NT2/D1 (cell line): ENCODE data around the gene ING2.

Source experiments
- DNase-seq: peaks from one replicate; pipeline ENCODE4 v3.0.0-alpha.2; 2011; ENCODE audit warnings: low read depth, low spot score
- H3K27me3 ChIP-seq: 2 replicates; pipeline ENCODE4 v1.6.0; 2011; ENCODE audit warnings: mild to moderate bottlenecking; ENCODE audit not compliant: insufficient read length, insufficient read depth
- H3K36me3 ChIP-seq: 2 replicates; pipeline ENCODE4 v1.6.1; 2011; ENCODE audit warnings: mild to moderate bottlenecking, low read length, mixed read lengths; ENCODE audit not compliant: insufficient read depth, insufficient read length
- H3K4me1 ChIP-seq: 2 replicates; pipeline ENCODE4 v1.5.1; 2011; ENCODE audit not compliant: insufficient read depth, insufficient read length
- H3K4me3 ChIP-seq: 2 replicates; pipeline ENCODE4 v1.5.1; 2011; ENCODE audit warnings: low read depth; ENCODE audit not compliant: insufficient read length
- H3K9ac ChIP-seq: 2 replicates; pipeline ENCODE4 v1.6.0; 2011; ENCODE audit warnings: low read depth; ENCODE audit not compliant: insufficient read length
- H3K9me3 ChIP-seq: 2 replicates; pipeline ENCODE4 v1.5.1; 2011; ENCODE audit warnings: mild to moderate bottlenecking, low read length; ENCODE audit not compliant: insufficient read depth
- SUZ12 ChIP-seq: IDR thresholded peaks from 2 replicates; pipeline ENCODE4 v1.6.1; 2011; ENCODE audit not compliant: insufficient read length, insufficient read depth; ENCODE audit errors: extremely low read depth
- YY1 ChIP-seq: IDR thresholded peaks from 2 replicates; pipeline ENCODE4 v1.6.1; 2011; ENCODE audit not compliant: insufficient read length, insufficient read depth
- ZNF274 ChIP-seq: IDR thresholded peaks from 2 replicates; pipeline ENCODE4 v1.6.1; 2011; ENCODE audit warnings: mild to moderate bottlenecking, low read depth, low read length

Gene ING2

DNA sequence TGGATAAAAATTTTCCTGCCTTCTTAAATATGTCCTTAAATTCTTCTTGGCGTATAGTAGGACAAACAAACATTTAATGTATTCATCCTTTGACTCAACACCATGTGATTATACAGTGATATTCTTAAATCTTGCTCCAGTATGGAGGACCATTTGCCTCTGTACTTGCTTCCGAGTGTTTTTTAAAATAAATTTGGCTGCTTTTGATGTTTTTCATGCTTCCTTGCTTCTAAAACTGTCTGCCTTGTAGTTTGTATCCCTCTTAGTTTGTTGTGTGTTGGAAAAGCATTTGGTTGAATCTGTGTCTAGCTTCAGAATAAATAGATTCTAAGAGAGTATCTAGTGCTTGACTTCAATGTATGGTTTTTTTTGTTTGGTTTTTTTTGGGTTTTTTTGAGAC lies 12.3 kb downstream of the ING2 start:
- H3K4me1 ChIP-seq, result no peaks in the 10 kb centered on the region
- H3K9me3 ChIP-seq, result no peaks in the 10 kb centered on the region
- no peaks in the 10 kb centered on the region for H3K27me3 ChIP-seq
- DNase-seq, result no peak
- peaks cover 8% of the 10 kb centered on the region for H3K36me3 ChIP-seq
- H3K9ac ChIP-seq, result no peak overlapping the region
- no peak overlapping the region for H3K4me3 ChIP-seq
- no peak for TF ChIP-seq SUZ12
- no peak for TF ChIP-seq YY1
- no peak for TF ChIP-seq ZNF274

DNA sequence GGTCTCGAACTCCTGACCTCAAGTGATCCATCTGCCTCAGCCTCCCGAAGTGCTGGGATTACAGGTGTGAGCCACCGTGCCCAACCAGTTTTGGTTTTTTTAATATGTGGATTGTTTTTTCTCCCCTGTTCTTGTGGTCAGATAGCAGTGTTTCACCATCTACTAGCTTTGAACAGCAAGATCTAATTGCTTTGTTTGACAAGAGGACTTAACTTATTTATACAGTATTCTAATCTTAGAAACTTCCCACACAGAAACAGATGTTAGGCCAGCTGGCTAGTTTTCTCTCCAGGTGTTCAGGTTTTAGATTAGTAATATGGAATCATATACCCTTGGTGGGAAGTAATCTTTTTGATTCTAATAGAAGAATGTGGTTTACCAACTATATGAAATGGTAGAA lies 12.9 kb downstream of the ING2 start:
- no peak overlapping the region for H3K9ac ChIP-seq
- no peaks in the 10 kb centered on the region for H3K27me3 ChIP-seq
- H3K4me1 ChIP-seq, result peaks cover 2% of the 10 kb centered on the region
- no peaks in the 10 kb centered on the region for H3K9me3 ChIP-seq
- no peak for TF ChIP-seq YY1
- no peak for TF ChIP-seq ZNF274
- no peak for TF ChIP-seq SUZ12
- H3K36me3 ChIP-seq, result peaks cover 3% of the 10 kb centered on the region
- DNase-seq, result no peak
- H3K4me3 ChIP-seq, result no peak overlapping the region

DNA sequence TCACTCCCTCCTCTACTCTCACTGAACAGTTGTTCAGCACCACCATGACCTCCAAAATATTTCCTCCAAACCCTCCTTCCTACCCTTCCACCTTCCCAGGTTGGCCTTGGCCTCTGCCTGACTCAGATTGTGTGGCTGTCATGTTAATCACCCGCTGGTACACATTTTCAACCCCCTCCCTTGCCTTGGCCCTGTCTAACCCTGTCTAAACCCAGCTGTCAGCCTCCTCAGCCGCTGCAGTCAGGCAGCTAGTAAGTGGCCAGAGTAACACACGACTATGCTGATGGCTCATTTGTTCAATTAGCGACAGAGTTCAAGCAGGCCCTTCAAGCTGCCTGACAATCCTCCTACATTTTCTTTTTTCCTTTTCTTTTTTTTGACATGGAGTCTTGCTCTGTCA lies 18.0 kb downstream of the ING2 start:
- no peak overlapping the region for H3K9ac ChIP-seq
- H3K27me3 ChIP-seq, result no peaks in the 10 kb centered on the region
- no peak overlapping the region for H3K4me3 ChIP-seq
- H3K36me3 ChIP-seq, result no peaks in the 10 kb centered on the region
- no peak for DNase-seq
- no peak for TF ChIP-seq SUZ12
- H3K4me1 ChIP-seq, result peaks cover 4% of the 10 kb centered on the region
- no peaks in the 10 kb centered on the region for H3K9me3 ChIP-seq

- H3K9ac ChIP-seq, result no peak overlapping the region
- TF ChIP-seq YY1, result no peak
- no peak for TF ChIP-seq ZNF274
- no peak for TF ChIP-seq SUZ12
- no peak overlapping the region for H3K4me3 ChIP-seq
- DNase-seq, result no peak
- H3K9me3 ChIP-seq, result no peaks in the 10 kb centered on the region
- peaks cover 4% of the 10 kb centered on the region for H3K4me1 ChIP-seq
- no peaks in the 10 kb centered on the region for H3K27me3 ChIP-seq
- no peaks in the 10 kb centered on the region for H3K36me3 ChIP-seq
Measured at GRCh38 chr4:183527326-183527725, 22.5 kb downstream of the ING2 start.

DNA sequence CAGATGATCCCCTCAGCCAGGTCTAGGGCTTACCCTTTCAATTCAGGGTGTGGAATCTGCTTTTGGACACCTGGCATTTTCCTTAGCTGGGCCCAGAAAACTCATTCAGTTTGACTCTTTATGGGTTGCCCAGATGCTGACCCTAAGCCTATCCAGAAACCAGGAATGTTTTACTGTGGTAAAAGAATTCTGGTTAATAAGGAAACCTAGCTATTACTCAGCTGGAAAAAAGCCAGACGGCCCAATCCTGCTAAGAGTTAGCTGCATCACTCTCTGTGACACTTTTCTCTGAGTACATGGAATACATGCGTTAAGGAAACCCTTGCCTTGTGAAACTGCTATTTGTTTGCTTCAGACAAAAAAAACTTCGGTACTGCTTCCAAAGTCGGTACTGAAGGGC lies 28.0 kb downstream of the ING2 start:
- no peak for DNase-seq
- Histone ChIP-seq H3K27me3 (no peaks in the 10 kb centered on the region), H3K4me1 (no peaks in the 10 kb centered on the region), H3K4me3 (no peak overlapping the region), H3K9me3 (no peaks in the 10 kb centered on the region), H3K36me3 (no peaks in the 10 kb centered on the region), H3K9ac (no peak overlapping the region)
- TF ChIP-seq ZNF274 (no peak), YY1 (no peak), SUZ12 (no peak)

GRCh38 chr4:183533698-183534097 lies 28.8 kb downstream of the ING2 start:
- Histone ChIP-seq H3K4me3 (no peak overlapping the region), H3K9me3 (no peaks in the 10 kb centered on the region), H3K36me3 (no peaks in the 10 kb centered on the region), H3K4me1 (no peaks in the 10 kb centered on the region), H3K9ac (no peak overlapping the region), H3K27me3 (no peaks in the 10 kb centered on the region)
- TF ChIP-seq ZNF274, result no peak
- no peak for DNase-seq

DNA sequence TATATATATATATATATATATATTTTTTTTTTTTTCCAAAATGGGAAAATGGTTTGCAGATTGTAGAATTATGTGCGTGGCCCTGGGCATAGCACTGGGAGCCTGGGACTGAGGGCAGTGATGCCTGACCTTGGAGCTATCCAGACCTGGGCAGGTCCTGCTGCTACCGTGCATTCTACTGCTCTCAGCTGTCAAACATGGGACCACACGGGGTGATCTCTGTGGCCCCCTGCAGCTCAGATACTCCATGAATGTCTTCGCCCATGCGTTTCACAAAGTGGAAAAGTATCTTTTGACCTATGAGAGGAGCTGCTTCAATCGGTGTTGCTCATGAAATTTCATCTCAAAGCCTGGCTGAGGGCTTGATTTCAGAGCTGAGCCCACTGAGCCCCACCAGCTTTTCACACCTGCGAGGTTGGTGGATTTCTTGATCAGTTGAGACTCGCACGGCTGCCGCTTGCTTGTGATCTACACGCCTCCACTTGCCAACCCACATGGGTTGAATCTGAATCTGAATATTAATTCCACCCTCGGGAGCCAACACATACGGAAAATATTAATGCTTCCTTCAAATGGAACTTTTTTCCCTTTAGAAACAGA lies 35.7 kb downstream of the ING2 start:
- no peak for TF ChIP-seq YY1
- no peak for TF ChIP-seq ZNF274
- TF ChIP-seq SUZ12, result no peak

GRCh38 chr4:183541010-183541751 lies 36.3 kb downstream of the ING2 start:
- Histone ChIP-seq H3K9ac (no peak overlapping the region), H3K27me3 (no peaks in the 10 kb centered on the region), H3K36me3 (no peaks in the 10 kb centered on the region), H3K9me3 (peaks cover 8% of the 10 kb centered on the region; the same call in 1 of the 2 replicates), H3K4me3 (no peak overlapping the region), H3K4me1 (no peaks in the 10 kb centered on the region)
- TF ChIP-seq YY1 (no peak), ZNF274 (no peak), SUZ12 (no peak)
- peak; percentile 28 for DNase-seq

More for the DNA sequence above, 35.7 kb downstream of the ING2 start:
- Histone ChIP-seq H3K27me3 (no peaks in the 10 kb centered on the region), H3K36me3 (no peaks in the 10 kb centered on the region), H3K9ac (no peak overlapping the region), H3K4me3 (no peak overlapping the region), H3K9me3 (peaks cover 8% of the 10 kb centered on the region; the same call in 1 of the 2 replicates), H3K4me1 (no peaks in the 10 kb centered on the region)
- no peak for DNase-seq
